Measurements from ENCODE around the gene VRK3. TPM values are rescaled to one million over a fixed set of nuclear protein-coding genes. Genes with fewer than 3 reads are reported as not detected.

Gene VRK3
- total RNA-seq, 2 donors from 2014 or later, result 43.5 to 48.9 TPM

- Histone ChIP-seq H3K9me3 (ENCODE audit: control insufficient read depth, low read length) (peaks cover 37% of the 10 kb centered on the region), H3K4me1 (ENCODE audit: control insufficient read depth, insufficient read depth, low read length) (no peaks in the 10 kb centered on the region), H3K9ac (ENCODE audit: extremely low read depth, low read length, poor library complexity, severe bottlenecking) (no peak overlapping the region), H3K4me3 (ENCODE audit: low read length) (no peak overlapping the region), H3K27ac (ENCODE audit: low read depth, low read length) (no peak overlapping the region), H3K27me3 (ENCODE audit: control insufficient read depth, insufficient read depth, low read length, poor library complexity, severe bottlenecking) (no peaks in the 10 kb centered on the region), H3K36me3 (ENCODE audit: control insufficient read depth, insufficient read depth, low read length) (no peaks in the 10 kb centered on the region)
- H3K36me3 Mint-ChIP-seq (ENCODE audit: low read depth), result no peaks in the 10 kb centered on the region
- no peaks in the 10 kb centered on the region for H3K4me1 Mint-ChIP-seq
- no peaks in the 10 kb centered on the region for H3K27me3 Mint-ChIP-seq (ENCODE audit: insufficient read depth)
- no peak overlapping the region for H3K27ac Mint-ChIP-seq
- DNase-seq, result no peak
- H3K9me3 Mint-ChIP-seq, result peaks cover 82% of the 10 kb centered on the region
- no peak overlapping the region for H3K4me3 Mint-ChIP-seq
- WGBS, 2 experiments (ENCODE audit: insufficient coverage in 1 of 2, insufficient read length in 1 of 2), result 84 to 86% methylated on average over 6 to 10 of the region's 10 CpGs
- TF ChIP-seq, protein P1, sequence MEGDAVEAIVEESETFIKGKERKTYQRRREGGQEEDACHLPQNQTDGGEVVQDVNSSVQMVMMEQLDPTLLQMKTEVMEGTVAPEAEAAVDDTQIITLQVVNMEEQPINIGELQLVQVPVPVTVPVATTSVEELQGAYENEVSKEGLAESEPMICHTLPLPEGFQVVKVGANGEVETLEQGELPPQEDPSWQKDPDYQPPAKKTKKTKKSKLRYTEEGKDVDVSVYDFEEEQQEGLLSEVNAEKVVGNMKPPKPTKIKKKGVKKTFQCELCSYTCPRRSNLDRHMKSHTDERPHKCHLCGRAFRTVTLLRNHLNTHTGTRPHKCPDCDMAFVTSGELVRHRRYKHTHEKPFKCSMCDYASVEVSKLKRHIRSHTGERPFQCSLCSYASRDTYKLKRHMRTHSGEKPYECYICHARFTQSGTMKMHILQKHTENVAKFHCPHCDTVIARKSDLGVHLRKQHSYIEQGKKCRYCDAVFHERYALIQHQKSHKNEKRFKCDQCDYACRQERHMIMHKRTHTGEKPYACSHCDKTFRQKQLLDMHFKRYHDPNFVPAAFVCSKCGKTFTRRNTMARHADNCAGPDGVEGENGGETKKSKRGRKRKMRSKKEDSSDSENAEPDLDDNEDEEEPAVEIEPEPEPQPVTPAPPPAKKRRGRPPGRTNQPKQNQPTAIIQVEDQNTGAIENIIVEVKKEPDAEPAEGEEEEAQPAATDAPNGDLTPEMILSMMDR (conservative IDR thresholded peaks at IDR 0.05), result no peak
Observed at GRCh38 chr19:50065938-50066337, 40.8 kb upstream of the VRK3 start.

DNA sequence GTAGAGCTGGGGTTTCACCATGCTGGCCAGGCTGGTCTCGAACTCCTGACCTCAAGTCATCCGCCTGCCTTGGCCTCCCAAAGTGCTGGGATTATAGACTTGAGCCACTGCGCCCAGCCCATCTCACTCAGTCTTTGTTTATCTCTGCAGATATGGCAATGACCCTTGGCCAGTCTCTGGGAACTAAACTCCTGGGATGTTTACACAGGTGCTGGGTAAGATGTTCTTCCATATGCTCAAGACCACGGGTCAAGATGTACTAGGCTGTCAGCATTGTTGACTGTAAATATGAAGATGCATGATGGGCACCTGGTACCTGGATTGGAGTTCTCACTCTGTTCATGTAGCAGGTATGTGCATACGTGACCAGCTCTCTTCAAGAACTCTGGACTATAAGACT lies 36.5 kb upstream of the VRK3 start:
- H3K4me1 Mint-ChIP-seq, result no peaks in the 10 kb centered on the region
- WGBS, 2 experiments (ENCODE audit: insufficient coverage in 1 of 2, insufficient read length in 1 of 2), result 77% methylated on average over 2 to 5 of the region's 5 CpGs
- Histone ChIP-seq H3K9ac (ENCODE audit: extremely low read depth, low read length, poor library complexity, severe bottlenecking) (no peak overlapping the region), H3K4me3 (ENCODE audit: low read length) (no peak overlapping the region), H3K9me3 (ENCODE audit: control insufficient read depth, low read length) (peaks cover 62% of the 10 kb centered on the region), H3K4me1 (ENCODE audit: control insufficient read depth, insufficient read depth, low read length) (no peaks in the 10 kb centered on the region), H3K27me3 (ENCODE audit: control insufficient read depth, insufficient read depth, low read length, poor library complexity, severe bottlenecking) (no peaks in the 10 kb centered on the region), H3K27ac (ENCODE audit: low read depth, low read length) (no peak overlapping the region), H3K36me3 (ENCODE audit: control insufficient read depth, insufficient read depth, low read length) (no peaks in the 10 kb centered on the region)
- TF ChIP-seq, protein P1 (conservative IDR thresholded peaks at IDR 0.05), result no peak
- H3K4me3 Mint-ChIP-seq, result no peak overlapping the region
- H3K27me3 Mint-ChIP-seq (ENCODE audit: insufficient read depth), result no peaks in the 10 kb centered on the region
- H3K9me3 Mint-ChIP-seq, result peaks cover 88% of the 10 kb centered on the region
- DNase-seq, result no peak
- no peak overlapping the region for H3K27ac Mint-ChIP-seq
- H3K36me3 Mint-ChIP-seq (ENCODE audit: low read depth), result no peaks in the 10 kb centered on the region

DNA sequence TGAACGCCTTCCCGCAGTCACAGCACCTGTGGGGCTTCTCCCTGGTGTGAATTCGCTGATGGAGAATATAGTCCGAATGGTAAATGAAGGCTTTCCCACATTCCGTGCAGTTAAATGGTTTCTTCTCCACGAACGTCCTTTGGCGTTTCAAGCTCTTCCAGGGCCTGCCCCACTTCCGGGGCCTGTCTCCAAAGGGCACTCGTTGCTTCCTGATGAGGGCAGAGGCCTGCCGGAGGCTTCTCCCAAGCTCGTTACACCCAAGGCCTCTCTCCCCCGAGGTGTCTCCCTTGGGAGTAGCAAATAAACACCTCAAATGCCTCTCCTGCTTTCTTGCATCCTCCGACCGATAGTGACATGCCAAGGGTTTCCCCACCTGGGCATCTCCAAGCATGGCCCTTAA lies 34.9 kb upstream of the VRK3 start:
- Histone ChIP-seq H3K27me3 (ENCODE audit: control insufficient read depth, insufficient read depth, low read length, poor library complexity, severe bottlenecking) (no peaks in the 10 kb centered on the region), H3K4me3 (ENCODE audit: low read length) (no peak overlapping the region), H3K4me1 (ENCODE audit: control insufficient read depth, insufficient read depth, low read length) (no peaks in the 10 kb centered on the region), H3K36me3 (ENCODE audit: control insufficient read depth, insufficient read depth, low read length) (no peaks in the 10 kb centered on the region), H3K9ac (ENCODE audit: extremely low read depth, low read length, poor library complexity, severe bottlenecking) (no peak overlapping the region), H3K27ac (ENCODE audit: low read depth, low read length) (no peak overlapping the region), H3K9me3 (ENCODE audit: control insufficient read depth, low read length) (peaks cover 58% of the 10 kb centered on the region)
- Mint-ChIP-seq H3K4me3 (no peak overlapping the region), H3K27me3 (ENCODE audit: insufficient read depth) (no peaks in the 10 kb centered on the region), H3K36me3 (ENCODE audit: low read depth) (no peaks in the 10 kb centered on the region), H3K4me1 (no peaks in the 10 kb centered on the region), H3K9me3 (peaks cover 87% of the 10 kb centered on the region), H3K27ac (no peak overlapping the region)
- no peak for DNase-seq
- WGBS, 2 experiments (ENCODE audit: insufficient coverage in 1 of 2, insufficient read length in 1 of 2), result 77 to 82% methylated on average over 12 to 15 of the region's 15 CpGs
- TF ChIP-seq, protein P1 (conservative IDR thresholded peaks at IDR 0.05), result no peak
